GM18511 (cell line): Measurements from ENCODE around the gene MYT1.

ENCODE experiments used
- ATAC-seq: cut with Tn5 transposase; IDR thresholded peaks from one replicate; pipeline ENCODE4 v1.9.1; 2021; ENCODE audit warnings: mild to moderate bottlenecking, moderate library complexity; ENCODE audit not compliant: unreplicated experiment

The MYT1 gene

DNA sequence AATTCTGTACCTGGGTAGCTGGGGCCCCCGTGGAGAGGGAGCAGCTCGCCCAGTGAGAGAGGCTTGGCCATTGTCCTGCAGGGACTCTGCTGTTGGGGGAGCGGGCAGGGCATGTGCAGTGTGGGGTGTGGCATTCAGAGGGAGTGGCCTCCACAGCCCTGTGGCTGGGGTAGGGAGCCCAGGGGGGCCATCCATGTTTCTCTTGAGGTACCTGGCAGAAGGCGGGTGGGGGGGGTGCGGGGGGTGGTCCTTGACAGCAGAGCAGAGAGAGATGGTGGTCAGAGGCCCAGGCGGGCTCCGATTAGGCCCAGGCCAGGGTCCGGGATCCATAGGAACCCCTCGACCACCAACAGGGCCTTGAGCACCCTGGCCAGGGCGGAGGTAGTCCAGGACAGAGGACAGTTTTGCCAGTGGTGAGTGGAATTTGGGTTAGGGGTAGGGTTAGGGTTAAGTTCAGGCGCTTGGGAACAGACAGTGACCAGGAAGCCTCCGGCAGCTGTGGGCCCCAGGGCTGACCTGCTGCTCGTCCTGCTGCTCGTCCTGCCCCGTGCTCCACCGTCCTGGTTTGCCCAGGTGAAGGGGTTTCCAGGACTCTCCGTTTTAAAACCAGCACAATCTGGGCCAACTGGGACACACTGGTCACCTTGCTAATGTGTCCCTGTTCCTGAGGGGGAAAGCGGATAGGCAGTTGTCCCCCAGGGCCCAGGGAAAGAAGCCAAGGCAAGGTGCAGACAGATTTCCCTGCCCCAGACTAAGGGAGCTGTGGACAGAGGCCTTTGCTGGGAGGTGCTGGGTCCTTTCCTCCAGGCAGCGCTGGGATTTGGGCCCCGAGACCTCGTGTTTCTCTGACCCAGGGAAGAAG lies 24.8 kb upstream of the MYT1 start:
- ATAC-seq, result no peak

DNA sequence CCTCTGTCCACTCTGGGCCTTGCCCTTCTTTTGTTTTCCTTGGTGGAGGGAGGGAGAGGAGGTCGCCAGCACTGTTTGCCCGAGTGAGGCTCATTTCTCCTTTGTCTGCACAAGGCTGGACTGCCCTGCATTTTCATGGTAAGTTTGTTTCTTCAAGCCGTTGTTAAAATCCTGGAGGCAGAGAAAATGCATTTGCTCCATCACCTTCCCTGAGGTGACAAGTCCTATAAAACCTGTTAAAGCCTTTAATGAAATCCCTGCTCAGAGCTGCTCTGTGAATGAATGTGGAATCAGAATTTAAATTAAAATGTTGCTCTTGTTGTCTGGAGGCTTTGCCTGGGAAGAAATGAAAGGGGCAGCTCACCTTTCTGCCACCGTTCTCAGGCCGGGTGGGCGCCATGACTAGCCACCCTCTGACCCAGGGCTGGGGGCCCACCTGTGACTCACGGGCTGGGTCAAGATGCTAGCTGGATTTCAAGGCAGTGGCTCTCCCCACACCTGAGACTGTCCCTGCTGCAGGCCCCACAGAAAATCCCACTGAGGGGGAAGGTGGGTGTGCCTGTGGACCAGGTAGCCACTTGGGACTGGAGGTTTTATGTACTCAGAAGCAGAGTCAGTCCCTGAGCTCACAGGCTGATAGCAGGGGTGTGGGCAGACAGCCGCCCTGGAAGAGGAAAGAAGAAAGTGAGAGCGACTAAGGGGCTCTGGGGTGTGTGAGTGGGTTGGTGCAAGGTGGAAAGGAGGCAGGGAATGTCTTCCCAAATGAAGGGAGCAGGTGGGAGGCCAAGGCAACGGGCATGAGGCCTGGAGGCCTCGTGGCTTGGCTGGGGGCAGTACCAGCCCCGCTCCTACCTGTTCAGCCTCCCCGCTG lies 24.0 kb upstream of the MYT1 start:
- no peak for ATAC-seq

DNA sequence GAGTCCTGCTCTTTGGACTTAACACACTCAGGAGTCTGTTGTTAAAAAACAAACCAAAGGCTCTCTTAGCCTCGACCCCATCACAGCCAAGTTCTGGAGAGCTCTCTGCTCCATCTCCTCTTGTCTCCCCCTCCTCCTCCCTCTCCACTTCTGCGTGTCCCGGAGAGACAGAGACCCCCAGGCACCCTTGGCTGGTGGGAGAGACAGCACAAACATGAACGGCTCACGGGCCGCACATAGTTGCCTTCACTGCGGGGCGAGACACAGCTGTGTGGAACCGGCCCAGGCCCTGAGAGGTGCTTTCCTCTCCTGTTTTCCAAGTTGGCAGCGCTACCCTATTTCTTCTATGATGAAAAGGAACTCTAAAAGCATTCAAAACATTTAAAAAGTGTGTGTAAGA lies 23.3 kb upstream of the MYT1 start:
- no peak for ATAC-seq

DNA sequence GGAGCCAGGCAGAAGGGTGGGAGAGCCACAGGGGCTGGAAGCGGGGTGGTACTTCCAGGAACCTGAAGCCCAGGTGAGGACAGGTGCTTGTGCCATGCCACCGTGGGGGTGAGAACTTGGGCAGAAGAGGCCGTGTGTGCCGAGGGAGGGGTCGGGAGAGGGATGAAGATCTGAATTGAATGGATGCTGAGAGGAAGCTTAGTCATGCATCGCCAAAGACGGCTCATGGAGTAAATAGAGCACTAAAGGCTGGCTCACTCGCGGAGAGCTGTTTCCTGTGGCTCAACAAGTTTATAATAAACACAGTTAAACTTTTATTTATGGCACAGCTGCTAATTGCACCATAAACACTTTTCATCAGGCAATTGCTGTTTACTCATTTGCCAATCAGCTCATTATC lies 21.7 kb upstream of the MYT1 start:
- ATAC-seq, result no peak

DNA sequence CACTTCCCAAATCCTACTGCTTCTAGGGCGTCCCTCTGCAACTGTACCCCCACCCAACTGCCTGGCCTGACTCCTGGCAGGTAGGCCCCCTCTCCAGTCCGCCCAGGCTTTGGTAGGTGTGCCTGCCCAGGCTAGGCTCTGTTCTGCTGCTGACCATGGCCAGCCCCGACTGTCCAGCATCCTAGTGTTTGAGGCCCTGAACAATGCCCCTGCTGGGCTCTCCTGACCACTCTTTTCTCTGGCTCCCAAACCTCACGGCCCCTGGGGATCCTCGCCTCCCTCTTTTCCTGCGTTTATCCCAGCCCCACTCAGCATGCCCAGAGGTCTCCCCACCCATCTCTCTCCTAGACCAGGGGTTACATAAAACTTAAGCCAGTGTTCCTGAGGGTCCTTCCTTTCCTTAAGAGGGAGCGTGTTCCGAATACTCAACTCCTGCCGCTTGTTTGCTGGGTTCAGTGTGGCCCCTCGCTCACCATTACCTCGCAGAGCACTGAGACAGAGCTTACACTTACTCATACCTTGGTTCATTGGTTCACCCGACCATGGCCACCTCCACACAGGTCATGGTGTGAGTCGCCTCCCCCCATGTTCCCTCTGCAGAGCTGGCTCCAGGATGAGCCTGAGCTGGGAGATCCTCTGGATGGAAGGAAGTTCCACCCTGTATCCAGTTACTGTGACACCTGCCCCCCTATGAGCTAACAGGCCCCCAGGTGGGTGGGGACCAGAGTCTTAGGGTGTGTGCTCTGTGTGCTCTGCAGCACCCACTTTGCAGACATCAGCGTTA lies 21.0 kb upstream of the MYT1 start:
- no peak for ATAC-seq

DNA sequence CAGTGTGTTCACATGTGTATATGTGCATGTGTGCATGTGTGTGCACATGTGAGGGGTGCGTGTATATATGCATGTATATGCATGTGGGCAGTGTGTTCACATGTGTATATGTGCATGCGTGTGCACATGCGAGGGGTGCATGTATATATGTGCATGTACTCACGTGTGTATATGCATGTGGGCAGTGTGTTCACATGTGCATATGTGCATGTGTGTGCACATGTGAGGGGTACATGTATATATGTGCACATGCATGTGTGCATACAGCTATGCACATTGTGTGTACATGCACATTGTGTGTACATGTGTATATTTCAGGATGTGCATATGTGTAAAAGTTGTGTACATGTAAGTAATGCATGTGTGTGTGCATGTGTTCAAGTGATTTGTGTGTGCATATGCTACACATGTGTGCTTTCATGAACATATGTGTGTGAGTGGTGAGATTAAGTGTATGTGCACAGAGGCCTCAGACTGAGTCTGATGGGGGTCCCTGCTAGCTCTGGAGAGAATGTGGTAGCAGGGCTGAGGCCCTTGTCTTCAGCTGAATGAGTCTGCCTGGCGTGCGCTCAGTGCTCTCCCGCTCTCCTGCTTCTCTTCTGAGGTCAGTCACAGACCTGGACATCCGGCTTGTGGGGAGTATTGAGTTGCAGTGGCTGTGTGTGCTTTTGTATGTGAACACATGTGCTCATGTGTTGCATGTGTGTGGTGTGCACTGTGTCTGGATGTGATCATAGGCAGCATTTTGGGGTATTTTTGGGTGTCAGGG lies 19.9 kb upstream of the MYT1 start:
- ATAC-seq, result no peak

DNA sequence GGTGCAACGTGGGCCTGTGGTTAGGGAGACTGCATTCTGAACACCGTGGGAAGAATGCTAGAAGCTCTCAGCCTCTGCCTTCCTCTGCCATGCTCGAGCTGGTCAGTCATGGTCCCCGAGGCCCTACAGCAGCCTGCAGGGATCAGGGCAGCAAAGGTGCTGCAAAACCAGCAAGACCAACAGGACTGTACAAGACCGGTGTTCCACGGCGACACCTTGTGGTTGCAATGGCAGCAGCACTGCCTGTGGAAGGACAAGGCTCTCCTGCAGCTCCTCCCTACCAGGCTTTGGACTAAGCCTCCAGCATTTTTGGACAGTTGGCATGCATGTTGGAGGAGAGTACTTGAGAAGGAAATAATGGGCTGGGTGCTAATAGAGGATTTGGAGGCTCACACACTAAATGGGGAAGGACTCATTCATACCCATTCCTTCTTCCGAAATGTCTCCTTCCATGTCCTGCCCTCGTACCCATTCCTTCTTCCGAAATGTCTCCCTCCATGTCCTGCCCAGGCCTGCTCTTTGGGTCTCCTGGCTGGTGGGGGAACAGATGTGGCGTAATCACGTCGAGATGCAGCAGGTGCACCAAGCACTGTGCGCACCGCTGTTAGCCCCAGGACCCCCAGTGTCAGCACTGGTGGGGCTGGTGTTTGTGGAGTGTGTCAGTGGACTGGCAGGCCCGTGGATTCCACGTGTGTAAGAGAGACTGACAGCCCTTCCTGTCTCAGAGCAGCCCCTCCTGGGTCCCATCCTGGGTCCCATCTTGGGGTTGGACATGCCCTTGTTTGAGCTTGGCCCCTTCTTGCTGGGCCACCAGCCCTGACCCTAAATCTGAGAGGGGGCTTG lies 18.6 kb upstream of the MYT1 start:
- ATAC-seq, result no peak

DNA sequence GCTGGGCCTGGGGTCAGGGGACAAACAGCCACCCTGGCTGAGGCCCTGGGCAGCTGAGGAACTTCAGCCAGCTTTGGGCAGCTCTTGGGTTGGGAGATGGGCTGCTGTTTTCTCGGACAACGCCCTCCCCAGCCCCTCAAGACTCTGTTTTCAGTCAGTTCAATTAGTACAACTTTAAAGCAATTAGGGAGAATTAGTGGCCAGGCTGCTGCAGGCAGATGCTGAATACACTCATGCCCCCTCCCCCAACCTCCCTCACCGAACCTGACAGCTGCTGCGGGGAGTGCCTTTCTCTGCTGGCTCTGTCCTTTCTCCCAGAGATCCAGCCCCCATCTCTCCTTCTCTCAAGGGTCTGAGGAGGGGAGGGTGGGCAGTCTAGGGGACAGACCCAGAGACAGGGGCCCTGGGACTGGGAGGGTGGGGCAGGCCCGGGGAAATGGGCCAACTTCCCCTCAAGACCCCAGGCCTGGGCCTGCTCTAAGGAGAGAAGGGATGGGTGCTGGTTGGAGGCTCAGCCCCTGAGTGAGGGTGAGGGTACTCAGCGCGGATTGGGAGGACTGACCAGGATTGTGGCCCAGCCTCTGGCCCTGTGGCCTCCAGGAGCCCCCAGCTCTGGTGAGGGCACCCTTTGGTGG lies 17.8 kb upstream of the MYT1 start:
- ATAC-seq, result no peak

DNA sequence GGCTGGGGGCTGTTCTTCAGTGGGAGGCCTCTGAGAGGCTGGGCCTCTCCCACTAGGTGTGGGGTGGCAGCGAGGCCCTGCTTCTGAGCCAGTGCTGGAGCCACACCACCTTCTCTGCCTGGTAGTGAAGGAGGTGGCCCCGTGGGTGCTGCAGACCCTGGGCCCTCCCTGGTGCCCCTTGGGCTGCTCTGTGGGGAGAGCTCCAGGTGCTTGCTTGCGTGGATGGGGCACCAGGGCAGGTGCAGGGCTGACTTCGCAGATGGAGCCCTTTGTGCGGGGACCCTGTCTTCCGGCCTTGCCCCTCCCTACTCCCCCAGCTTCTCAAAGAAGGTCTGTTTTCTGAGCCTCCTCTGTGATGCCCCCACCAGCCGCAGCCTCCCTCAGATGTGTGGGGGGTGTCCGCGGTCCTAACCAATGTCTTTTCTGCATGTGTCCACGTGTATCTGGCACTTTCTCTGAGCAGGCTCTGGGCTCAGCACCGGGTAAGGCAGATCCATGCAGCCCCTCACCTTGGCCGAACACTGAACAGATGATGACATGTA lies 17.2 kb upstream of the MYT1 start:
- no peak for ATAC-seq

DNA sequence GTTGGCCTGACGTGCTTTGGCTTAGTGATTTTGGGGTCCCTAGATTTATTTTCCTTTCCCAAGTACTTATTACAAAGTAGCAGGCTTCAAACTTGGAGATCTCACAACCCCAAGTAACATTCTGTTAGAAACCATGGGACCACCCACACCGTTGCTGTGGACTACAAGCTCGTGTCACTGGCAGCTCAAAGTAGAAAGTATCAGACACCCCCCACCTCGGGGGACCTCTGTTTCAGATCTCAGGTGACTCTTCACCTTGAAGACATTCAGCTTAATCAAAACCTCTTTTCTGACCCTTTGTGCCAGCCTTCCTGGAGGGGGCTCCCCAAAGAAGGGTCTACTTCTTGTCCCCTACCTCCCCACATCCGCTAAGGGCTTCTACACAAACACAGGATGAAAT lies 15.7 kb upstream of the MYT1 start:
- ATAC-seq, result no peak

DNA sequence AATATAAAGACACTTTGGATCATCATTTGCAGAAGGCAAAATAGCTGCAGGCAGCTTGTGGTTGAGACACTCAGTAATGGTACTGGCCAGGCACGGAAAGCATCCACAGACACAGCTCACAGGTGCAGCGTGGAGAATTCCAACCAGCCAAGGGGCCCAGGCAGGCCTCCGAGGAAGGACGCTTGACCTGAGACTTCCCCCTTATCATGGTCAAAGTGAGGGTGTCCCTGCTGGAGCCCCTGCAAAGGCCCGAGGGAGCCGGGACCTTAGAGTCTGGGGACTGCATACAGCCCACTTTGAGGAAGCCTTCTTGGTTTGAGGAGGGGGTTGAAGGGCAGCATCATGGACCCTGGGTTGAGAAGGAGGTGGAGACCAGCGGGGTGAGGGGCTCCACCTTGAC lies 15.1 kb upstream of the MYT1 start:
- no peak for ATAC-seq

DNA sequence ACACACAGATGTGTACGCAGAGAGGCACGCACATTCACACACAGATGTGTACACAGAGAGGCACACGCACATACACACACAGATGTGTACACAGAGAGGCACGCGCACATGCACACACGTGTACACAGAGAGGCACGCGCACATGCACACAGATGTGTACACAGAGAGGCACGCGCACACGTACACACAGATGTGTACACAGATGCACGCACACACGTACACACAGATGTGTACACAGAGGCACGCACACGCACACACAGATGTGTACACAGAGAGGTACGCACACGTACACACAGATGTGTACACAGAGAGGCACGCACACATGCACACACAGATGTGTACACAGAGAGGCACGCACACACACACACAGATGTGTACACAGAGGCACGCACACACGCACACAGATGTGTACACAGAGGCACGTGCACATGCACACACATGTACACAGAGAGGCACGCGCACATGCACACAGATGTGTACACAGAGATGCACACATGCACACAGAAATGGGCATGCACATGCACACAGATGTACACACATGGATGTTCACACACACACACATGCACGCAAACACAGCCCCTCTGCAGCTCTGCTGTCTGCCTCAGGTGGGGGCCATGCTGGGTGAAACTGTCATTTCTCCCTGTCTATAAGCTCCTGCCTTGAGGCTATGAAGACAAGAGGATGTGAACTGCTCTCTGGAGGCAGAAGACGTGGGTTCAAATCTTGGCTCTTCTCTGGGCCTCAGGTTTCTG lies 14.3 kb upstream of the MYT1 start:
- ATAC-seq, result no peak

DNA sequence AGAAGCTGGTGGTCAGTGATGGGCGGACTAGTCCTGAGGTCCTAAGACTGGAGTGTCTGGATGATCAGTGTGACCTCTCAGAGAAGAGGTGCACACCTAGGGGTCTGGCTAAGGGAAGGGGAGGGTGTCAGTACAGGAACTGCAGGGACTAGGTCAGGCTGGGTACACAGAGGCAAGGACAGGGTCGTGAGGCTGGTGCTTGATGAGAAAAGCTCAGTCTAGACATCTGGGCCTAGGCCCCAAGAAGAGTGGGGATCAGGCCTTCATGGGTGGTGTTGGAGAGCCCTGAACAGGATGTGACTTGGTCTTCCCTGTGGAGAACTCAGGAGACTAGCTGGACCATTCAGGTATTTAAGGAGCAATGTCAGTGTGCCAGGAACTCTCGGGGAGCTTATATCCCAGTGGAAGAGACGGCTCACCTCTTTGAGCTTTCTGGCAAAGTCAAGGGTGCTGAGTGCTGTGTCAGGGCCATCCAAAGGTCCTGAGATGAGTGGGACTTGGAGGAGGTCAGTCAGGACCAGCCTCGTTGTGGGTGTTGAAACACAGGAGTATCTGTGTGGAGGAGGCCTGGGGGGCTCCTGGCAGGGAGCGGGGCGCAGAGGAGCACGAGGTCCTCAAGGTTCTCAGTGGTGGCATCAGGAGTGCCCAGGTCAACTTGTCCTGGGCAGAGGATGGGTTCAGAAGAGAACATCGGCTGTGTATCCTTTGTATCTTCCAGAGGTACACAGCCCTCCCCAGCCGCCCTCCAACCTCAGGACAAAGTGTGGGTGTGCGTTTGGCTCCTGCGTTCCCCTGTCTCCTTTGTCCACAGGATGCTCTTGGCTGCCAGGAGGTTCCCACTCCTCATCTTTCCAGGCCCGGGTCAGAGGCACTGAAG lies 13.3 kb upstream of the MYT1 start:
- ATAC-seq, result no peak

DNA sequence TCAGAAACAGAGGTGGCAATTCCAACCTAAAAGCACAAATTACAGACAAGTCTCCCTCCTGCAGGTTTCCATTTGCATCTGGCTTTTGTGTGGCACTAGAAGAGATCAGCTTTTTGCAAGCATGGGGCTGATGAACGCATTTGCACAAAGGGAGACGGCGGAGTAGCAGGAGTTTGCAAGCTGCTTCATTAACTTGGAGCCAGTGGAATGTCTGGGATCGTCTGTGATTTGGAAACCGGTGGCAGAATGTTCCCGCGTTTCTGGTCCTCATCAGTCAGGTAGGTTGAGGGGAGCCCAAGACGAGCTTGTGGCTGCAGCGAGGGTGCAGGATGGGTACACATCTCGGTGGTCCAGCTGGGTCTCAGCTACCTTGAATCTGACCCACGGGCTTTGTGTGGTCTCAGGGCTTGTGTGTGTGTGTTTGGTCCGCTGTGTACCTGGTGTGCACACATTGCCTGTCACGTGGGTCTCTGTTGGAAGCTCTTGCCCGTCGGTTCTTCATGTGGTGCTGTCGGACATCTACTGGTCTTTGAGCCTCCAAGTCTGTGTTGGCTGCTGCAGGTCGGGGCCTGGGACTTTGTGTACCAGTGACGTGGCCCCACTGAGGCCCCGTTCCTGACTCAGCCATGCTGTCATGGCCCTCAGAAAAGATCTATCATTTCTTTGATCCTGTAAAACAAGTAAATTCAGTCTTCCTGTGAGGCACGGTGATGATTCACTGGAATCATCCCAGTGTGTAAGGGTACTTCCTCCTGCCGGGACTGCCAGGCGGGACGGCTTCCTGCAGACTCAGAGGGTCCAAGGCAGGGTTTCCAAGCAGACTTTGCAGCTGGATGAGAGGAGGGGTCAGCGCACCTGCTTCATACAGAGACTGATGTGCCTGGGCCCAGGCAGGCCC lies 12.4 kb upstream of the MYT1 start:
- no peak for ATAC-seq

DNA sequence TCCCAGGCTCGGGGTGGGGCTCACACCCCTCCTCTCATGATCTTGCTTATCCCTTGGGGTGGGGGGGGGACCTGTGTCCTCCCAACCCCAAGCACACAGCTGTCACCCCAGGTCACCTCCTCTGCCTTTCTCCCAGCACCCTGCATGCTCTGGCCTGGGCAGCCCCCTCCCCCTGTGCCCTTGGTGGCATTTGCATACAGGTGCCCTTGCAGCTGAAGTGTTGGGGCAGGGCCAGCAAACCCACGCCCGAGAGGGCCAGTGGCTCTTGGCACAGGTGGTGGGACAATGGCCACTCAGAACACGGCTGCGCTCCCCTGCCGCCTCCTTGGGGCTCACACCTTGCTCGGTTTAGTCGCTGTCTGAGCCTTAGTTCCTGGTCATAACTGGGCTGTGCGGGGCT lies 11.3 kb upstream of the MYT1 start:
- ATAC-seq, result no peak

DNA sequence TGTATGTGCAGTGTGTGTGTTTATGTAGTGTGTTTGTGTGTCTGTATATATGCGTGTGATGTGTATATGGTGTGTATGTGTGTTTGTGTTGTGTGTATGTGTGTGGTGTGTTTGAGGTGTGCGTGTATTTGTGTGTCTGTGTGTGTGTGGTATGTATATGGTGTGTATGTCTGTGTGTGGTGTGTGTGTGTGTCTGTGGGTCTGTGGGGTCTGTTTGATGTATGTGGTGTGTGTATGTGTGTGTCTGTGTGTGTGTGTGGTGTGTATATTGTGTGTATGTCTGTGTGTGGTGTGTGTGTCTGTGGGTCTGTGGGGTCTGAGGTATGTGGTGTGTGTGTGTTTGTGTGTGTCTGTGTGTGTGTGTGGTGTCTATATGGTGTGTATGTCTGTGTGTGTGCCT lies 10.8 kb upstream of the MYT1 start:
- ATAC-seq, result no peak
